Measurements from ENCODE around the gene FAM163A. TPM values are rescaled to one million over a fixed set of nuclear protein-coding genes. Genes with fewer than 3 reads are reported as not detected.

FAM163A gene
- total and polyA plus RNA-seq, 9 of the 15 experiments (the other 6 are each of a cell fraction or from before 2014, with no cell fraction given): not detected

DNA sequence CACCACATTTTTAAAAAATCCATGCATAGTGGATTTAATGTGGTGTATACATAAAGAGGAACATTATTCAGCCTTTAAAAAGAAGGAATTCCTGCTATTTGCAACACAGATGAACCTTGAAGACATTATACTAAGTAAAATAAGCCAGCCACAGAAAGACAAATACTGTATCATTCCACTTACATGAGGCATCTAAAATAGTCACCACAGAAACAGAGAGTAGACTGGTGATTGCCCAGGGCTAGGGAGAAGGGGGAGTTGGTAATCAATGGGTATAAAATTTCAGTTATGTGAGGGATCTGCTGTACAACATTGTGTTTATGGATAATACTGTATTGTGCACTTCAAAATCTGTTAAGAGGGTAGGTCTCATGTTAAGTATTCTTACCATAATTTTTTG is 10.0 kb downstream of the FAM163A start:
- in situ Hi-C loops (cut with MboI): no loop called here
- TF ChIP-seq RUNX1 (IDR thresholded peaks at IDR 0.05; ENCODE audit: low read depth) (no peak), ZNF695 (CRISPR knock-in tag; IDR thresholded peaks at IDR 0.05) (no peak), ZNF589 (CRISPR knock-in tag; IDR thresholded peaks at IDR 0.05; ENCODE audit: low read depth) (no peak), ESRRA (IDR thresholded peaks at IDR 0.05; ENCODE audit: borderline replicate concordance, low read depth) (no peak), ZBTB1 (CRISPR knock-in tag; IDR thresholded peaks at IDR 0.05; ENCODE audit: borderline replicate concordance, low read depth) (no peak), PTTG1 (tag; IDR thresholded peaks at IDR 0.05; ENCODE audit: low read depth) (no peak), CREB5 (CRISPR knock-in tag; IDR thresholded peaks at IDR 0.05) (no peak), GATAD2A (IDR thresholded peaks at IDR 0.05) (no peak), ZNF263 (CRISPR knock-in tag; IDR thresholded peaks at IDR 0.05; ENCODE audit: borderline replicate concordance) (no peak), MCM2 (IDR thresholded peaks at IDR 0.05; ENCODE audit: low read depth) (no peak), MBD2 (IDR thresholded peaks at IDR 0.05; ENCODE audit: borderline replicate concordance, low read depth) (no peak), HNRNPH1 (optimal IDR thresholded peaks at IDR 0.05; ENCODE audit: low read depth, low read length) (no peak), TEAD4 (IDR thresholded peaks at IDR 0.05; ENCODE audit: low read length) (no peak), TEAD4 (CRISPR knock-in tag; IDR thresholded peaks at IDR 0.05; ENCODE audit: borderline replicate concordance) (no peak), E2F4 (CRISPR knock-in tag; IDR thresholded peaks at IDR 0.05; ENCODE audit: low read depth) (no peak), ETV5 (CRISPR knock-in tag; IDR thresholded peaks at IDR 0.05; ENCODE audit: low read depth) (no peak)
- TF ChIP-seq, protein P1, sequence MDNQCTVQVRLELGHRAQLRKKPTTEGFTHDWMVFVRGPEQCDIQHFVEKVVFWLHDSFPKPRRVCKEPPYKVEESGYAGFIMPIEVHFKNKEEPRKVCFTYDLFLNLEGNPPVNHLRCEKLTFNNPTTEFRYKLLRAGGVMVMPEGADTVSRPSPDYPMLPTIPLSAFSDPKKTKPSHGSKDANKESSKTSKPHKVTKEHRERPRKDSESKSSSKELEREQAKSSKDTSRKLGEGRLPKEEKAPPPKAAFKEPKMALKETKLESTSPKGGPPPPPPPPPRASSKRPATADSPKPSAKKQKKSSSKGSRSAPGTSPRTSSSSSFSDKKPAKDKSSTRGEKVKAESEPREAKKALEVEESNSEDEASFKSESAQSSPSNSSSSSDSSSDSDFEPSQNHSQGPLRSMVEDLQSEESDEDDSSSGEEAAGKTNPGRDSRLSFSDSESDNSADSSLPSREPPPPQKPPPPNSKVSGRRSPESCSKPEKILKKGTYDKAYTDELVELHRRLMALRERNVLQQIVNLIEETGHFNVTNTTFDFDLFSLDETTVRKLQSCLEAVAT (IDR thresholded peaks at IDR 0.05): no peak
- Histone ChIP-seq H3K36me3 (ENCODE audit: control insufficient read depth, insufficient read depth, low read length) (no peaks in the 10 kb centered on the region), H2AFZ (ENCODE audit: low read depth, low read length) (no peak overlapping the region), H3K9me3 (replicated peaks; ENCODE audit: control insufficient read depth, insufficient read depth, low read depth, low read length) (no peaks in the 10 kb centered on the region), H3K9ac (ENCODE audit: insufficient read depth in 1 of 2, low read depth in 2 of 2, low read length in 2 of 2) (no peak overlapping the region), H3K27ac (ENCODE audit: extremely low read depth, low read depth, low read length) (no peak overlapping the region), H3K4me2 (ENCODE audit: insufficient read depth, low read length) (no peak overlapping the region), H3K4me3 (no peak overlapping the region), H3K27me3 (ENCODE audit: control insufficient read depth in 2 of 2, insufficient read depth in 2 of 2, low read length in 2 of 2) (peaks cover 5 to 10% of the 10 kb centered on the region in 2 experiments; a peak in 4 of 5 replicates), H3K4me1 (replicated peaks in 1 of 2; ENCODE audit: control insufficient read depth in 2 of 2, insufficient read depth in 2 of 2, low read length in 2 of 2) (no peaks in the 10 kb centered on the region), H4K20me1 (replicated peaks; ENCODE audit: control insufficient read depth, insufficient read depth, low read length) (no peaks in the 10 kb centered on the region), H3K9me1 (ENCODE audit: control insufficient read depth, insufficient read depth, low read length) (no peaks in the 10 kb centered on the region), H3K79me2 (ENCODE audit: control insufficient read depth, insufficient read depth, low read length) (no peaks in the 10 kb centered on the region)
- ChIA-PET POLR2A (no interaction called here), CTCF (ENCODE audit: low intra/inter-chr PET ratio) (no interaction called here)
- intact Hi-C loops (cut with micrococcal nuclease): no loop called here
- DNase-seq (ENCODE audit: extremely low read depth in 1 of 4, low spot score in 3 of 4) (no peak), ATAC-seq (no peak), FAIRE-seq (no peak)
- BruUV-seq (replicated peaks): no TSS peak
